Keratinocyte (primary cell): ENCODE measurements around the gene PTPRN2. TPM values are rescaled to one million over a fixed set of nuclear protein-coding genes. Genes with fewer than 3 reads are reported as not detected.

Experiments used
- DNase-seq: peaks from one replicate; pipeline ENCODE4 v3.0.0-alpha.2; 2011; ENCODE audit warnings: low read depth, missing footprints, low spot score
- FAIRE-seq: peaks from 2 replicates; lab custom pipeline; 2011; peaks lifted over from hg19 to GRCh38; lab: Jason Lieb, UNC
- H2AFZ ChIP-seq: 2 replicates; pipeline ENCODE4 v1.6.0; 2012; ENCODE audit warnings: low read length, control low read depth, inconsistent platforms; ENCODE audit not compliant: control insufficient read depth
- H3K27ac ChIP-seq: 2 replicates; pipeline ENCODE4 v1.5.1; 2011; ENCODE audit warnings: low read length; ENCODE audit not compliant: control insufficient read depth, insufficient read depth
- H3K27me3 ChIP-seq: 3 replicates; pipeline ENCODE4 v1.6.0; 2011; ENCODE audit warnings: low read length; ENCODE audit not compliant: control insufficient read depth, insufficient read depth; ENCODE audit errors: extremely low read depth
- H3K36me3 ChIP-seq, 2 experiments: 2 replicates in 1 of 2; 3 replicates in 1 of 2; pipeline ENCODE4 v1.5.1; 2011; ENCODE audit warnings: low read length in 2 of 2, mild to moderate bottlenecking in 1 of 2; ENCODE audit not compliant: control insufficient read depth in 2 of 2, insufficient read depth in 2 of 2; ENCODE audit errors: extremely low read depth in 1 of 2
- H3K4me1 ChIP-seq: 3 replicates; pipeline ENCODE4 v1.5.1; 2011; ENCODE audit warnings: low read length; ENCODE audit not compliant: control insufficient read depth, insufficient read depth; ENCODE audit errors: extremely low read depth
- H3K4me2 ChIP-seq: 3 replicates; pipeline ENCODE4 v1.6.0; 2011; ENCODE audit warnings: low read depth, low read length; ENCODE audit not compliant: control insufficient read depth, insufficient read depth; ENCODE audit errors: extremely low read depth
- H3K4me3 ChIP-seq, 3 experiments: fragments of 200-600 bp in 1 of 3; sonication (generic) in 1 of 3; 2 replicates in 2 of 3; 3 replicates in 1 of 3; pipeline ENCODE4 v1.5.1; 2011 to 2016; ENCODE audit warnings: low read length in 3 of 3, mild to moderate bottlenecking in 3 of 3, control low read depth in 2 of 3, inconsistent platforms in 1 of 3, low read depth in 1 of 3, mixed read lengths in 1 of 3, mixed run types in 1 of 3, moderate library complexity in 1 of 3; ENCODE audit not compliant: control insufficient read depth in 2 of 3, insufficient read depth in 2 of 3; ENCODE audit errors: extremely low read depth in 1 of 3
- H3K79me2 ChIP-seq: 2 replicates; pipeline ENCODE4 v1.6.0; 2012; ENCODE audit warnings: low read length; ENCODE audit not compliant: control insufficient read depth, insufficient read depth
- H3K9ac ChIP-seq: 3 replicates; pipeline ENCODE4 v1.6.0; 2011; ENCODE audit warnings: low read length; ENCODE audit not compliant: control insufficient read depth, insufficient read depth; ENCODE audit errors: extremely low read depth
- H3K9me1 ChIP-seq: 3 replicates; pipeline ENCODE4 v1.6.0; 2011; ENCODE audit warnings: low read length; ENCODE audit not compliant: control insufficient read depth, insufficient read depth; ENCODE audit errors: extremely low read depth
- H3K9me3 ChIP-seq: 2 replicates; pipeline ENCODE4 v1.5.1; 2012; ENCODE audit warnings: low read depth, low read length; ENCODE audit not compliant: control insufficient read depth
- H4K20me1 ChIP-seq: 3 replicates; pipeline ENCODE4 v1.6.0; 2011; ENCODE audit warnings: low read length; ENCODE audit not compliant: control insufficient read depth, insufficient read depth; ENCODE audit errors: extremely low read depth
- CTCF ChIP-seq, 3 experiments: IDR thresholded peaks in 1 of 3; conservative IDR thresholded peaks in 1 of 3; optimal IDR thresholded peaks in 1 of 3; 2 replicates in 2 of 3; 3 replicates in 1 of 3; pipeline versions ENCODE3 to v1.5.1; 2011; ENCODE audit warnings: low read length in 3 of 3, mild to moderate bottlenecking in 3 of 3, moderate library complexity in 2 of 3, control low read depth in 1 of 3, inconsistent platforms in 1 of 3; ENCODE audit not compliant: insufficient read depth in 2 of 3; ENCODE audit errors: extremely low read depth in 1 of 3
- EZH2 ChIP-seq: IDR thresholded peaks from one replicate; pipeline ENCODE4 v1.6.1; 2012; ENCODE audit warnings: inconsistent platforms, mild to moderate bottlenecking, low read length, moderate library complexity
- dilution Hi-C: fragments of 300-500 bp; cut with MboI; formaldehyde crosslinking; loops from one replicate; pipeline ENCODE4 v1.7.0; 2020; ENCODE audit warnings: low sequenced_read_pairs; ENCODE audit not compliant: extremely low pct_ligation_motif_present
- polyA plus RNA-seq, 5 experiments: library from polyadenylated mRNA; depleted of rRNA in 3 of 5; stranded (reverse) in 3 of 5; stranded (forward) in 1 of 5; unstranded in 1 of 5; fragments of >200 nt; gene quantifications; 1 replicate in 1 of 5; 2 replicates in 3 of 5; 3 replicates in 1 of 5; pipeline versions ENCODE4 v1.2.1 to v1.2.3, GENCODE V29; 2011 to 2012; ENCODE audit warnings: missing spikeins in 2 of 5, low read depth in 1 of 5, low replicate concordance in 1 of 5

Gene PTPRN2
- polyA plus RNA-seq, 1 donor (not counting 4 experiments of a cell fraction or from before 2014, with no cell fraction given) = not detected

DNA sequence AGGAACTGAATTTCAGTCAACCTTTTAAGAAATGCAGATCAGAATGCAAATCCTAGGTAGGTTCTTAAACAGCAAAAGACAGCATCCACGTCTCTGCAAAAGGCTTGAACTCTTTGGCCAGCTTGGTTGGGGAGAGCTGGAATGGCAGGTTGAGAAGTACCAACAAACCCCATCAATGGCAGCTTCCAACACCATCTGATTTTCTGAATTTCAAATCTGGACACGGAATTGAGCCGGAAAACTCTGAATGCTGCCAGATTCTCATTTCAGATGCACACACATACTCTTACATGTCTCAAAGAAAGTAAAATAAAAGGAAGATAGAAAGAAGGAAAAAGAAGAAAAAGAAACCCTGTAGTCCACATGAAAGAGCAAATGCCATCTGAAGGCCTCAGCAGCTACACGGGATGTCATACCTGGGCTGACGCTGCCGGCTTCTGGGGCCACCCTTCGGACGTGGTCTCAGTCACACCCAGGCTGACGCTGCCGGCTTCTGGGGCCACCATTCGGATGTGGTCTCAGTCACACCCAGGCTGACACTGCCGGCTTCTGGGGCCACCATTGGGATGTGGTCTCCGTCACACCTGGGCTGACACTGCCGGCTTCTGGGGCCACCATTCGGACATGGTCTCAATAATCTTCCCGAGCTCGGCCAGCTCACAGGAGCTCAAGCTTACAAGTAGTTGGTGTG lies 165.3 kb downstream of the PTPRN2 start:
- no peaks in the 10 kb centered on the region for H3K36me3 ChIP-seq
- peaks cover 15% of the 10 kb centered on the region for H3K9me3 ChIP-seq
- FAIRE-seq = no peak
- H3K27me3 ChIP-seq = no peaks in the 10 kb centered on the region
- no peak overlapping the region for H3K27ac ChIP-seq
- dilution Hi-C loops = no loop called here
- no peak for TF ChIP-seq CTCF (optimal IDR thresholded peaks at IDR 0.05 in 1 of 3, IDR thresholded peaks at IDR 0.05 in 1 of 3, conservative IDR thresholded peaks at IDR 0.05 in 1 of 3; ENCODE audit: extremely low read depth in 1 of 3, insufficient read depth in 2 of 3, low read length in 3 of 3)
- no peak for TF ChIP-seq EZH2
- H3K4me1 ChIP-seq = no peaks in the 10 kb centered on the region
- no peaks in the 10 kb centered on the region for H4K20me1 ChIP-seq
- DNase-seq = no peak
- no peak overlapping the region for H3K9ac ChIP-seq
- no peak overlapping the region for H3K4me3 ChIP-seq
- H3K79me2 ChIP-seq = no peaks in the 10 kb centered on the region
- no peaks in the 10 kb centered on the region for H3K9me1 ChIP-seq
- no peak overlapping the region for H2AFZ ChIP-seq
- H3K4me2 ChIP-seq = no peak overlapping the region

DNA sequence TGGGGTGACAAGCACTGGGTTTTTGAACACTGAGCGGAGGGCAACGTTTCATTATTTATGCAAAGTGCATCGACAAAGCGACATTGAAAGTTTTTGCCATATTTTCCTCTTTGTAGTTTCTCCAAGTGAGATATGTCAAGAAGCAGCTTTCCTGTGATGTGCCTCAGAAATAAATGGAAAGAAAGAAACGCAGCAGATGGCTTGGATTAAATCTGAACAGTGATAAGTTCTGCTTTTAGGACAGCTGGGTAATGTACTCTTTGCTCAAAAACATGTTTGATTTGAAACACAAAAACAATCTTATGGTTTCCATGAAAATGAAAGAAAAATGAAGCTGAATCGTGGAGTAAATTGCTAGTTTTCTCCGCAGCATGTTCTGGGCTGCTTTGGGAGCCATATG lies 166.3 kb downstream of the PTPRN2 start:
- H3K4me3 ChIP-seq = no peak overlapping the region
- H4K20me1 ChIP-seq = no peaks in the 10 kb centered on the region
- no peaks in the 10 kb centered on the region for H3K79me2 ChIP-seq
- DNase-seq = no peak
- no peaks in the 10 kb centered on the region for H3K27me3 ChIP-seq
- H2AFZ ChIP-seq = no peak overlapping the region
- dilution Hi-C loops = no loop called here
- H3K9me1 ChIP-seq = no peaks in the 10 kb centered on the region
- TF ChIP-seq EZH2 (no peak), CTCF (optimal IDR thresholded peaks at IDR 0.05 in 1 of 3, IDR thresholded peaks at IDR 0.05 in 1 of 3, conservative IDR thresholded peaks at IDR 0.05 in 1 of 3; ENCODE audit: extremely low read depth in 1 of 3, insufficient read depth in 2 of 3, low read length in 3 of 3) (no peak)
- H3K36me3 ChIP-seq = no peaks in the 10 kb centered on the region
- FAIRE-seq = no peak
- H3K9me3 ChIP-seq = peaks cover 18% of the 10 kb centered on the region
- no peak overlapping the region for H3K4me2 ChIP-seq
- no peak overlapping the region for H3K9ac ChIP-seq
- H3K27ac ChIP-seq = no peak overlapping the region
- H3K4me1 ChIP-seq = no peaks in the 10 kb centered on the region
